HepG2 (cell line): ENCODE data around the gene SULT2A1. TPM values are rescaled to one million over a fixed set of nuclear protein-coding genes. Genes with fewer than 3 reads are reported as not detected.

Source experiments
- KDM2A ChIP-seq: sonication (generic); formaldehyde crosslinking; IDR thresholded peaks from 2 replicates; pipeline ENCODE4 v1.4.0; 2020; ENCODE audit warnings: low read depth, missing genetic modification reagents, borderline replicate concordance
- PHB2 ChIP-seq: fragments of 450-650 bp; IDR thresholded peaks from 2 replicates; pipeline ENCODE4 v1.6.1; 2018; ENCODE audit not compliant: partially characterized antibody
- SALL2 ChIP-seq: sonication (generic); formaldehyde crosslinking; IDR thresholded peaks from 2 replicates; pipeline ENCODE4 v1.8.1; 2023; ENCODE audit warnings: mild to moderate bottlenecking, missing genetic modification reagents, inconsistent platforms
- ZBTB20 ChIP-seq: sonication (generic); formaldehyde crosslinking; IDR thresholded peaks from 2 replicates; pipeline ENCODE4 v1.8.1; 2023; ENCODE audit warnings: missing genetic modification reagents, low read depth, mild to moderate bottlenecking, borderline replicate concordance
- ZMYM2 ChIP-seq: sonication (generic); formaldehyde crosslinking; IDR thresholded peaks from 2 replicates; pipeline ENCODE4 v1.8.0; 2022; ENCODE audit warnings: mild to moderate bottlenecking, missing genetic modification reagents
- ZNF879 ChIP-seq: sonication (generic); formaldehyde crosslinking; IDR thresholded peaks from 2 replicates; pipeline ENCODE4 v1.8.1; 2023; ENCODE audit warnings: missing genetic modification reagents
- polyA plus RNA-seq, 8 experiments: library from polyadenylated mRNA; depleted of rRNA in 3 of 8; stranded (reverse) in 7 of 8; unstranded in 1 of 8; fragments of >200 nt; fragmentation: Illumina TruSeq in 4 of 8; extraction: Trizol in 4 of 8; gene quantifications; 2 replicates each; pipeline versions ENCODE4 v1.2.1 to v1.2.3, GENCODE V29; 2011 to 2016; ENCODE audit warnings: low read depth in 4 of 8, missing spikeins in 1 of 8, mixed read lengths in 1 of 8; ENCODE audit not compliant: insufficient read depth in 1 of 8
- total RNA-seq, 5 experiments: library from RNA; depleted of rRNA; stranded (reverse); fragments of >200 nt; fragmentation: Illumina TruSeq; extraction: Trizol; gene quantifications; 2 replicates each; pipeline ENCODE4 v1.2.3, GENCODE V29; 2016; ENCODE audit warnings: low read depth in 1 of 5
- TF ChIP-seq, protein P1 (sequence below): sonication (generic); formaldehyde crosslinking; IDR thresholded peaks from one replicate; pipeline ENCODE4 v1.5.1; 2020; ENCODE audit warnings: mild to moderate bottlenecking, missing genetic modification reagents; ENCODE audit errors: not compliant biosample characterization
- TF ChIP-seq, protein P2 (sequence below): IDR thresholded peaks from 2 replicates; pipeline ENCODE4 v1.6.1; 2016; ENCODE audit warnings: missing compliant biosample characterization, missing genetic modification reagents, borderline replicate concordance
- TF ChIP-seq, protein P3 (sequence below): IDR thresholded peaks from 2 replicates; pipeline ENCODE4 v1.6.1; 2018; ENCODE audit warnings: missing genetic modification reagents
- TF ChIP-seq, protein P4 (sequence below), 2 experiments: IDR thresholded peaks; 2 replicates each; pipeline ENCODE4 v1.6.1; 2011 to 2012; ENCODE audit warnings: low read length in 2 of 2, borderline replicate concordance in 1 of 2, low read depth in 1 of 2, mild to moderate bottlenecking in 1 of 2, moderate library complexity in 1 of 2
- TF ChIP-seq, protein P5 (sequence below): sonication (generic); formaldehyde crosslinking; IDR thresholded peaks from 2 replicates; pipeline ENCODE4 v1.4.0; 2020; ENCODE audit warnings: low read depth, mild to moderate bottlenecking, missing genetic modification reagents

The SULT2A1 gene
- total and polyA plus RNA-seq, 2 of the 13 experiments (the other 11 are each of a cell fraction or from before 2014, with no cell fraction given): 137 to 193 TPM

DNA sequence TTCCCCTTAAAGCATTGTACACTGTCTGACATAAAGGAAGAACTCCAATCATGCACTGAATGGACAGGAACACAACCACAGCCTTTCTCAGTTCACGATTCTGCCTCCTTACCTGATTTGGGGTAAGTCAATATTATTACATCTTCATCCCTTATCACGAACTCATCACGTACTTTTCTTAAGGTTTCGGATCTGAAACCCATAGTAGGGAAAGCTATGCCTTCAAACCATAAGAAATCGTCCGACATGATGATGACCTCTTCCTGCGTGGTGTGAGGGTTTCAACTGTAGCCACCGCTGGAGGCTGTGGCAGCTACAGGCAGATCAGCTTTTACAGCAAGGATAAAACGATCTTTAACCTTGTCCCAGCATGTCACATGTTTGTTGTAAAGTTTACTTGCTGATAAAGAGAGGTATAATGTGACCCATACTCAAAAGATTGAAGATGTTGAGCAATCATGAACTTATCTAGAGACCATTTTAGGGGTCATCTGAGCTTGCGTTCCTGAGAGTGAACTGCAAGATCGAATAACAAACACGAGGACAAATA, at the start of gene SULT2A1 (continued):
- TF ChIP-seq, protein P1, sequence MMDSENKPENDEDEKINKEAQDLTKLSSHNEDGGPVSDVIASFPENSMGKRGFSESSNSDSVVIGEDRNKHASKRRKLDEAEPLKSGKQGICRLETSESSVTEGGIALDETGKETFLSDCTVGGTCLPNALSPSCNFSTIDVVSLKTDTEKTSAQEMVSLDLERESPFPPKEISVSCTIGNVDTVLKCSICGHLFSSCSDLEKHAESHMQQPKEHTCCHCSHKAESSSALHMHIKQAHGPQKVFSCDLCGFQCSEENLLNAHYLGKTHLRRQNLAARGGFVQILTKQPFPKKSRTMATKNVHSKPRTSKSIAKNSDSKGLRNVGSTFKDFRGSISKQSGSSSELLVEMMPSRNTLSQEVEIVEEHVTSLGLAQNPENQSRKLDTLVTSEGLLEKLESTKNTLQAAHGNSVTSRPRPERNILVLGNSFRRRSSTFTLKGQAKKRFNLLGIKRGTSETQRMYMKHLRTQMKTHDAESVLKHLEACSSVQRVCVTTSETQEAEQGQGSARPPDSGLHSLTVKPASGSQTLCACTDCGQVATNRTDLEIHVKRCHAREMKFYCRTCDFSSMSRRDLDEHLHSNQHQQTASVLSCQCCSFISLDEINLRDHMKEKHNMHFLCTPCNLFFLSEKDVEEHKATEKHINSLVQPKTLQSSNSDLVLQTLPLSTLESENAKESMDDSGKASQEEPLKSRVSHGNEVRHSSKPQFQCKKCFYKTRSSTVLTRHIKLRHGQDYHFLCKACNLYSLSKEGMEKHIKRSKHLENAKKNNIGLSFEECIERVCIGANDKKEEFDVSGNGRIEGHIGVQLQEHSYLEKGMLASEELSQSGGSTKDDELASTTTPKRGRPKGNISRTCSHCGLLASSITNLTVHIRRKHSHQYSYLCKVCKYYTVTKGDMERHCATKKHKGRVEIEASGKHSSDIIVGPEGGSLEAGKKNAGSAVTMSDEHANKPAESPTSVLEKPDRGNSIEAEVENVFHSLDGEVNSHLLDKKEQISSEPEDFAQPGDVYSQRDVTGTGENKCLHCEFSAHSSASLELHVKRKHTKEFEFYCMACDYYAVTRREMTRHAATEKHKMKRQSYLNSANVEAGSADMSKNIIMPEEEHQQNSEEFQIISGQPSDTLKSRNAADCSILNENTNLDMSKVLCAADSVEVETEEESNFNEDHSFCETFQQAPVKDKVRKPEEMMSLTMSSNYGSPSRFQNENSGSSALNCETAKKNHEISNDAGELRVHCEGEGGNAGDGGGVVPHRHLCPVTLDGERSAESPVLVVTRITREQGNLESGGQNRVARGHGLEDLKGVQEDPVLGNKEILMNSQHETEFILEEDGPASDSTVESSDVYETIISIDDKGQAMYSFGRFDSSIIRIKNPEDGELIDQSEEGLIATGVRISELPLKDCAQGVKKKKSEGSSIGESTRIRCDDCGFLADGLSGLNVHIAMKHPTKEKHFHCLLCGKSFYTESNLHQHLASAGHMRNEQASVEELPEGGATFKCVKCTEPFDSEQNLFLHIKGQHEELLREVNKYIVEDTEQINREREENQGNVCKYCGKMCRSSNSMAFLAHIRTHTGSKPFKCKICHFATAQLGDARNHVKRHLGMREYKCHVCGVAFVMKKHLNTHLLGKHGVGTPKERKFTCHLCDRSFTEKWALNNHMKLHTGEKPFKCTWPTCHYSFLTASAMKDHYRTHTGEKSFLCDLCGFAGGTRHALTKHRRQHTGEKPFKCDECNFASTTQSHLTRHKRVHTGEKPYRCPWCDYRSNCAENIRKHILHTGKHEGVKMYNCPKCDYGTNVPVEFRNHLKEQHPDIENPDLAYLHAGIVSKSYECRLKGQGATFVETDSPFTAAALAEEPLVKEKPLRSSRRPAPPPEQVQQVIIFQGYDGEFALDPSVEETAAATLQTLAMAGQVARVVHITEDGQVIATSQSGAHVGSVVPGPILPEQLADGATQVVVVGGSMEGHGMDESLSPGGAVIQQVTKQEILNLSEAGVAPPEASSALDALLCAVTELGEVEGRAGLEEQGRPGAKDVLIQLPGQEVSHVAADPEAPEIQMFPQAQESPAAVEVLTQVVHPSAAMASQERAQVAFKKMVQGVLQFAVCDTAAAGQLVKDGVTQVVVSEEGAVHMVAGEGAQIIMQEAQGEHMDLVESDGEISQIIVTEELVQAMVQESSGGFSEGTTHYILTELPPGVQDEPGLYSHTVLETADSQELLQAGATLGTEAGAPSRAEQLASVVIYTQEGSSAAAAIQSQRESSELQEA (CRISPR knock-in tag): no peak
- no peak for TF ChIP-seq ZNF879
- TF ChIP-seq, protein P2, sequence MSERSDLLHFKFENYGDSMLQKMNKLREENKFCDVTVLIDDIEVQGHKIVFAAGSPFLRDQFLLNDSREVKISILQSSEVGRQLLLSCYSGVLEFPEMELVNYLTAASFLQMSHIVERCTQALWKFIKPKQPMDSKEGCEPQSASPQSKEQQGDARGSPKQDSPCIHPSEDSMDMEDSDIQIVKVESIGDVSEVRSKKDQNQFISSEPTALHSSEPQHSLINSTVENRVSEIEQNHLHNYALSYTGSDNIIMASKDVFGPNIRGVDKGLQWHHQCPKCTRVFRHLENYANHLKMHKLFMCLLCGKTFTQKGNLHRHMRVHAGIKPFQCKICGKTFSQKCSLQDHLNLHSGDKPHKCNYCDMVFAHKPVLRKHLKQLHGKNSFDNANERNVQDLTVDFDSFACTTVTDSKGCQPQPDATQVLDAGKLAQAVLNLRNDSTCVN (CRISPR knock-in tag): peak; percentile 74
- TF ChIP-seq KDM2A: 0 out of 2 replicates have a peak, but pooled peaks have one; percentile 26
- TF ChIP-seq ZBTB20 (CRISPR knock-in tag): peak; percentile 84; the same call in 1 of the 2 replicates
- TF ChIP-seq, protein P3, sequence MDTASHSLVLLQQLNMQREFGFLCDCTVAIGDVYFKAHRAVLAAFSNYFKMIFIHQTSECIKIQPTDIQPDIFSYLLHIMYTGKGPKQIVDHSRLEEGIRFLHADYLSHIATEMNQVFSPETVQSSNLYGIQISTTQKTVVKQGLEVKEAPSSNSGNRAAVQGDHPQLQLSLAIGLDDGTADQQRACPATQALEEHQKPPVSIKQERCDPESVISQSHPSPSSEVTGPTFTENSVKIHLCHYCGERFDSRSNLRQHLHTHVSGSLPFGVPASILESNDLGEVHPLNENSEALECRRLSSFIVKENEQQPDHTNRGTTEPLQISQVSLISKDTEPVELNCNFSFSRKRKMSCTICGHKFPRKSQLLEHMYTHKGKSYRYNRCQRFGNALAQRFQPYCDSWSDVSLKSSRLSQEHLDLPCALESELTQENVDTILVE: no peak
- TF ChIP-seq SALL2 (CRISPR knock-in tag): no peak
- TF ChIP-seq, protein P4, sequence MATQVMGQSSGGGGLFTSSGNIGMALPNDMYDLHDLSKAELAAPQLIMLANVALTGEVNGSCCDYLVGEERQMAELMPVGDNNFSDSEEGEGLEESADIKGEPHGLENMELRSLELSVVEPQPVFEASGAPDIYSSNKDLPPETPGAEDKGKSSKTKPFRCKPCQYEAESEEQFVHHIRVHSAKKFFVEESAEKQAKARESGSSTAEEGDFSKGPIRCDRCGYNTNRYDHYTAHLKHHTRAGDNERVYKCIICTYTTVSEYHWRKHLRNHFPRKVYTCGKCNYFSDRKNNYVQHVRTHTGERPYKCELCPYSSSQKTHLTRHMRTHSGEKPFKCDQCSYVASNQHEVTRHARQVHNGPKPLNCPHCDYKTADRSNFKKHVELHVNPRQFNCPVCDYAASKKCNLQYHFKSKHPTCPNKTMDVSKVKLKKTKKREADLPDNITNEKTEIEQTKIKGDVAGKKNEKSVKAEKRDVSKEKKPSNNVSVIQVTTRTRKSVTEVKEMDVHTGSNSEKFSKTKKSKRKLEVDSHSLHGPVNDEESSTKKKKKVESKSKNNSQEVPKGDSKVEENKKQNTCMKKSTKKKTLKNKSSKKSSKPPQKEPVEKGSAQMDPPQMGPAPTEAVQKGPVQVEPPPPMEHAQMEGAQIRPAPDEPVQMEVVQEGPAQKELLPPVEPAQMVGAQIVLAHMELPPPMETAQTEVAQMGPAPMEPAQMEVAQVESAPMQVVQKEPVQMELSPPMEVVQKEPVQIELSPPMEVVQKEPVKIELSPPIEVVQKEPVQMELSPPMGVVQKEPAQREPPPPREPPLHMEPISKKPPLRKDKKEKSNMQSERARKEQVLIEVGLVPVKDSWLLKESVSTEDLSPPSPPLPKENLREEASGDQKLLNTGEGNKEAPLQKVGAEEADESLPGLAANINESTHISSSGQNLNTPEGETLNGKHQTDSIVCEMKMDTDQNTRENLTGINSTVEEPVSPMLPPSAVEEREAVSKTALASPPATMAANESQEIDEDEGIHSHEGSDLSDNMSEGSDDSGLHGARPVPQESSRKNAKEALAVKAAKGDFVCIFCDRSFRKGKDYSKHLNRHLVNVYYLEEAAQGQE (IDR thresholded peaks at IDR 0.05; ENCODE audit: borderline replicate concordance in 1 of 2, low read depth in 1 of 2, low read length in 2 of 2): peak in 1 of 2 experiments; percentile 43; a peak in 1 of 4 replicates
- TF ChIP-seq ZMYM2 (CRISPR knock-in tag): no peak
- no peak for TF ChIP-seq PHB2
- TF ChIP-seq, protein P5, sequence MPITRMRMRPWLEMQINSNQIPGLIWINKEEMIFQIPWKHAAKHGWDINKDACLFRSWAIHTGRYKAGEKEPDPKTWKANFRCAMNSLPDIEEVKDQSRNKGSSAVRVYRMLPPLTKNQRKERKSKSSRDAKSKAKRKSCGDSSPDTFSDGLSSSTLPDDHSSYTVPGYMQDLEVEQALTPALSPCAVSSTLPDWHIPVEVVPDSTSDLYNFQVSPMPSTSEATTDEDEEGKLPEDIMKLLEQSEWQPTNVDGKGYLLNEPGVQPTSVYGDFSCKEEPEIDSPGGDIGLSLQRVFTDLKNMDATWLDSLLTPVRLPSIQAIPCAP: no peak
